Neural cell (in vitro differentiated cells): Measurements from ENCODE around the gene RDH14. TPM values are rescaled to one million over a fixed set of nuclear protein-coding genes. Genes with fewer than 3 reads are reported as not detected.

Source experiments
- H2AFZ ChIP-seq: fragments of 200-600, 300-800 bp; sonication (generic), shearing (Covaris generic); 2 replicates; pipeline ENCODE4 v1.6.0; 2014; ENCODE audit warnings: low read depth, mild to moderate bottlenecking, antibody characterized with exemption, low read length, moderate library complexity
- H3F3A ChIP-seq: fragments of 200-600 bp; shearing (Covaris generic); 2 replicates; pipeline ENCODE4 v1.6.1; 2016; ENCODE audit warnings: mild to moderate bottlenecking, moderate library complexity, mixed read lengths, antibody characterized with exemption, low read length; ENCODE audit not compliant: insufficient read depth, poor library complexity, severe bottlenecking
- H3K27ac ChIP-seq: fragments of 200-600, 300-800 bp; sonication (generic), shearing (Covaris generic); 2 replicates; pipeline ENCODE4 v1.5.1; 2014; ENCODE audit warnings: mild to moderate bottlenecking, low read length, moderate library complexity
- H3K27me3 ChIP-seq: fragments of 300-800, 200-600 bp; sonication (generic), shearing (Covaris generic); 2 replicates; pipeline ENCODE4 v1.6.0; 2014; ENCODE audit warnings: mild to moderate bottlenecking, low read depth, low read length, moderate library complexity; ENCODE audit not compliant: insufficient read depth
- H3K36me3 ChIP-seq: fragments of 300-800, 200-600 bp; sonication (generic), shearing (Covaris generic); 2 replicates; pipeline ENCODE4 v1.5.1; 2014; ENCODE audit warnings: mild to moderate bottlenecking, antibody characterized with exemption, low read length, moderate library complexity; ENCODE audit not compliant: insufficient read depth
- H3K4me2 ChIP-seq: fragments of 300-800, 200-600 bp; sonication (generic), shearing (Covaris generic); 2 replicates; pipeline ENCODE4 v1.6.0; 2014; ENCODE audit warnings: mild to moderate bottlenecking, low read length
- H3K4me3 ChIP-seq: fragments of 300-800, 200-600 bp; sonication (generic), shearing (Covaris generic); 2 replicates; pipeline ENCODE4 v1.5.1; 2014; ENCODE audit warnings: mild to moderate bottlenecking, low read length, moderate library complexity
- H3K79me2 ChIP-seq: fragments of 200-600 bp; shearing (Covaris generic); replicated peaks from 2 replicates; pipeline ENCODE4 v1.6.0; 2014; ENCODE audit warnings: mild to moderate bottlenecking, low read length, moderate library complexity; ENCODE audit not compliant: insufficient read depth
- H3K9ac ChIP-seq: fragments of 300-800, 200-600 bp; sonication (generic), shearing (Covaris generic); 2 replicates; pipeline ENCODE4 v1.6.1; 2016; ENCODE audit warnings: mild to moderate bottlenecking, low read length, mixed read lengths
- H3K9me2 ChIP-seq: fragments of 200-600 bp; shearing (Covaris generic); 2 replicates; pipeline ENCODE4 v1.6.1; 2016; ENCODE audit warnings: mild to moderate bottlenecking, low read length, mixed read lengths; ENCODE audit not compliant: insufficient read depth
- H3K9me3 ChIP-seq: fragments of 200-600, 300-800 bp; sonication (generic), shearing (Covaris generic); 2 replicates; pipeline ENCODE4 v1.6.1; 2016; ENCODE audit warnings: mild to moderate bottlenecking, mixed run types, low read length, moderate library complexity, mixed read lengths
- H4K20me1 ChIP-seq: fragments of 200-600 bp; shearing (Covaris generic); 2 replicates; pipeline ENCODE4 v1.6.1; 2016; ENCODE audit warnings: mild to moderate bottlenecking, mixed run types; ENCODE audit not compliant: insufficient read depth
- EP300 ChIP-seq: fragments of 450-650 bp; conservative IDR thresholded peaks from 2 replicates; pipeline ENCODE4 v1.6.1; 2014; ENCODE audit warnings: antibody characterized with exemption, mild to moderate bottlenecking, moderate library complexity; ENCODE audit not compliant: poor library complexity, severe bottlenecking
- EZH2 ChIP-seq: fragments of 200-600, 300-800 bp; shearing (Covaris generic), sonication (generic); IDR thresholded peaks from 2 replicates; pipeline ENCODE4 v1.6.1; 2014; ENCODE audit warnings: antibody characterized with exemption, low read length, borderline replicate concordance, mild to moderate bottlenecking; ENCODE audit not compliant: insufficient read depth, poor library complexity, severe bottlenecking
- MXI1 ChIP-seq: fragments of 450-650 bp; conservative IDR thresholded peaks from 2 replicates; pipeline ENCODE4 v1.6.1; 2014; ENCODE audit warnings: antibody characterized with exemption, mild to moderate bottlenecking; ENCODE audit not compliant: poor library complexity, severe bottlenecking
- POLR2AphosphoS5 ChIP-seq: IDR thresholded peaks from 2 replicates; pipeline ENCODE4 v1.6.1; 2012
- RAD21 ChIP-seq: fragments of 450-650 bp; conservative IDR thresholded peaks from 2 replicates; pipeline ENCODE4 v1.6.1; 2014; ENCODE audit warnings: antibody characterized with exemption, mild to moderate bottlenecking, moderate library complexity
- REST ChIP-seq: IDR thresholded peaks from 2 replicates; pipeline ENCODE4 v1.6.1; 2012; ENCODE audit warnings: borderline replicate concordance
- SMC3 ChIP-seq: fragments of 450-650 bp; conservative IDR thresholded peaks from 2 replicates; pipeline ENCODE4 v1.6.1; 2014; ENCODE audit warnings: antibody characterized with exemption, mild to moderate bottlenecking, moderate library complexity; ENCODE audit not compliant: poor library complexity
- TAF1 ChIP-seq: IDR thresholded peaks from 2 replicates; pipeline ENCODE4 v1.6.1; 2012; ENCODE audit warnings: low read depth
- polyA plus RNA-seq: library from polyadenylated mRNA; depleted of rRNA; stranded (reverse); fragments of >200 nt; gene quantifications from 2 replicates; pipeline ENCODE4 v1.2.3, GENCODE V29; 2014
- TF ChIP-seq, protein P1 (sequence below): fragments of 450-650 bp; IDR thresholded peaks from 2 replicates; pipeline ENCODE4 v1.5.1; 2014; ENCODE audit warnings: antibody characterized with exemption, mild to moderate bottlenecking, moderate library complexity; ENCODE audit not compliant: poor library complexity, severe bottlenecking

The RDH14 gene
- polyA plus RNA-seq, 1 donor from 2014 or later, result 29.4 TPM

DNA sequence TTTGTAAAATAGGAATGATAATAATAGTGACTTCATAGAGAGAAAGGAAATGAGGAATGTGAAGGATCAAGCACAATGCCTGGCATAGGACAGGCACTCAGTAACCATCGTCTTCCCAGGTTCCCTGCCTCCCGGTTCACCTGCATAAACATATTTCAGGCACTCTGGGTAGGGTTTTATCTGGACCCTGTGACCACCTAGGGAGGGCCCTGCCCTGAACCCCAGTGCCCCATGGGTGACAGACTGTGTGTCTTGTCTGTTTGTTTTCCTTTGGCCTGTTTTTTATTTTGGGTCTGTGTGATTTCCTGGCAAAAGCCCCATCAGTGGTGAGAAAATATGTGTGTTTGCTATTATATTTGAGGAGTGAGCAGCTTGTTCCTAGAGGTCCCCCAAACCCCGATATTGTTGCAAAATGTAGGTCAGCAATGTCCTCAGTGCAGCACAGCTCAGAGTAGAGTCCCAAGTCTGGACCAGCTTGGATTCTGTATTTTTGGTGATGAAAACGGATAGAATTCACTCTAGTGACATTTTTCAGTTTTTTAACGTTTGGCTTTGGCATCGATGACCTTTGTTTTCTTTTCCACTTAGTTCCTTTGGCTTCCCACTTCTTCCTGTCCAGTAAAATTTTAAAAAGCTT is 38.5 kb upstream of the RDH14 start:
- Histone ChIP-seq H2AFZ (no peak overlapping the region), H3F3A (no peaks in the 10 kb centered on the region), H3K9me3 (no peaks in the 10 kb centered on the region), H4K20me1 (no peaks in the 10 kb centered on the region), H3K27ac (no peak overlapping the region), H3K27me3 (no peaks in the 10 kb centered on the region), H3K9me2 (no peaks in the 10 kb centered on the region), H3K4me2 (no peak overlapping the region), H3K4me3 (no peak overlapping the region), H3K9ac (no peak overlapping the region), H3K79me2 (no peaks in the 10 kb centered on the region), H3K36me3 (no peaks in the 10 kb centered on the region)
- TF ChIP-seq MXI1 (no peak), EP300 (no peak), REST (no peak), TAF1 (no peak), RAD21 (no peak), EZH2 (no peak), POLR2AphosphoS5 (no peak), SMC3 (no peak)
- TF ChIP-seq, protein P1, sequence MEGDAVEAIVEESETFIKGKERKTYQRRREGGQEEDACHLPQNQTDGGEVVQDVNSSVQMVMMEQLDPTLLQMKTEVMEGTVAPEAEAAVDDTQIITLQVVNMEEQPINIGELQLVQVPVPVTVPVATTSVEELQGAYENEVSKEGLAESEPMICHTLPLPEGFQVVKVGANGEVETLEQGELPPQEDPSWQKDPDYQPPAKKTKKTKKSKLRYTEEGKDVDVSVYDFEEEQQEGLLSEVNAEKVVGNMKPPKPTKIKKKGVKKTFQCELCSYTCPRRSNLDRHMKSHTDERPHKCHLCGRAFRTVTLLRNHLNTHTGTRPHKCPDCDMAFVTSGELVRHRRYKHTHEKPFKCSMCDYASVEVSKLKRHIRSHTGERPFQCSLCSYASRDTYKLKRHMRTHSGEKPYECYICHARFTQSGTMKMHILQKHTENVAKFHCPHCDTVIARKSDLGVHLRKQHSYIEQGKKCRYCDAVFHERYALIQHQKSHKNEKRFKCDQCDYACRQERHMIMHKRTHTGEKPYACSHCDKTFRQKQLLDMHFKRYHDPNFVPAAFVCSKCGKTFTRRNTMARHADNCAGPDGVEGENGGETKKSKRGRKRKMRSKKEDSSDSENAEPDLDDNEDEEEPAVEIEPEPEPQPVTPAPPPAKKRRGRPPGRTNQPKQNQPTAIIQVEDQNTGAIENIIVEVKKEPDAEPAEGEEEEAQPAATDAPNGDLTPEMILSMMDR, result no peak

GRCh38 chr2:18597618-18598017 is 37.2 kb upstream of the RDH14 start:
- no peak overlapping the region for H3K27ac ChIP-seq
- H3K4me3 ChIP-seq, result no peak overlapping the region
- no peak overlapping the region for H3K9ac ChIP-seq
- no peaks in the 10 kb centered on the region for H3K36me3 ChIP-seq
- no peaks in the 10 kb centered on the region for H3K79me2 ChIP-seq
- no peak for TF ChIP-seq EZH2
- TF ChIP-seq MXI1, result no peak
- TF ChIP-seq RAD21, result no peak
- TF ChIP-seq POLR2AphosphoS5, result no peak
- no peak for TF ChIP-seq REST
- no peak for TF ChIP-seq TAF1
- no peak for TF ChIP-seq EP300
- TF ChIP-seq, protein P1, result no peak
- no peak for TF ChIP-seq SMC3
- no peaks in the 10 kb centered on the region for H3F3A ChIP-seq
- H2AFZ ChIP-seq, result no peak overlapping the region
- no peaks in the 10 kb centered on the region for H3K9me3 ChIP-seq
- H3K4me2 ChIP-seq, result no peak overlapping the region
- no peaks in the 10 kb centered on the region for H4K20me1 ChIP-seq
- H3K27me3 ChIP-seq, result no peaks in the 10 kb centered on the region
- no peaks in the 10 kb centered on the region for H3K9me2 ChIP-seq
